T-helper 9 cell (primary cell): Measurements from ENCODE around the gene MOSMO.
"Not testable (repeated sequence)": the region's sequence is repeated elsewhere in the genome, so short reads cannot be mapped to it uniquely, and the experiment has no call there.

Experiments
- DNase-seq: peaks from one replicate; pipeline ENCODE4 v3.0.0-alpha.2; 2020

Gene MOSMO

GRCh38 chr16:22098405-22099255 is 90.7 kb downstream of the MOSMO start:
- no peak for DNase-seq

DNA sequence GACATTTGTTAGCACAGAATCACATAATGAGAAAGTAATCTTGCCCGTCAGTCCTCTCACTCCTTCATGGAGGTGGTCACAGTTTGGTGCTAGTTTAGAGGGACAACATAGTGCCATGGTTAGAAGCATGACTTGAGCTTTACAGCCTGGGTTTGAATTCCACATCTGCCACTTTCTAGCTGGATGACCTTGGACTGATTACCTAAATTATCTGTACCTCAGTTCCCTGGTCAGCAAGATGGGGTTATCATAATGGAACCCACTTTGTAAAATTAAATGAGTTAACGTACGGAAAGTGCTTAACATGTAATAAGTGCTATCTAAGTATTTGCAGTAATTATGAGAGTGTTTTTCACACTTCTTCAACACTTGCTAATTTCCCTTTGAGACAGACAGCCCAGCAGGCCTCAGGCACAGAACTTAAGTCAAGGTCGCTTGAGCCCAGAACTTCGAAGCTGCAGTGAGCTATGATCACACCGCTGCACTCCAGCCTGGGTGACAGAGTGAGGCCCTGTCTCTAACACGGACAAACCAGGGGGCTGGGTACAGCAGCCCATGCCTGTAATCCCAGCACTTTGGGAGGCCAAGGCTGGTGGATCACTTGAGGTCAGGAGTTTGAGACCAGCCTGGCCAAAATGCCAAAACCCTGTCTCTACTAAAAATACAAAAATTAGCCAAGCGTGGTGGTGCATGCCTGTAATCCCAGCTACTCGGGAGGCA is 91.5 kb downstream of the MOSMO start:
- no peak for DNase-seq

DNA sequence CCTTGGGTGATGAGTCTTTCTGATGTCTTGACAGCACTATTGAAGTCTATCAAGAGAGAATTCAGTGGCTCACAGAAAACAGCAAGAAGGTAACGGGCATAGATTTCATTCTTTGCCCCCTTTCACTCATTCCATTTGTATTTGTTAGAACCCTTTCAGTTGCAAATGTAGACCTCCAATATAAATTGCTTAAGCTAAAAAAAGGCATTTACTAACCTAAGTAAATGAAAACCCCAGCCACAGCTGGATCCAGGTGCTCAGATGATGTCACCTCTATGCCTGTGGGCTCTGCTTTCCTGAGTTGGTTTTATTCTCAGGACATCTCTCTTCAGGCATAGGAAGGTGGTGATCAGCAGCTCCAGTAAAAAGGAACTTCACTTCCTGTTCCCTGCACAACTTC is 95.5 kb downstream of the MOSMO start:
- no peak for DNase-seq

DNA sequence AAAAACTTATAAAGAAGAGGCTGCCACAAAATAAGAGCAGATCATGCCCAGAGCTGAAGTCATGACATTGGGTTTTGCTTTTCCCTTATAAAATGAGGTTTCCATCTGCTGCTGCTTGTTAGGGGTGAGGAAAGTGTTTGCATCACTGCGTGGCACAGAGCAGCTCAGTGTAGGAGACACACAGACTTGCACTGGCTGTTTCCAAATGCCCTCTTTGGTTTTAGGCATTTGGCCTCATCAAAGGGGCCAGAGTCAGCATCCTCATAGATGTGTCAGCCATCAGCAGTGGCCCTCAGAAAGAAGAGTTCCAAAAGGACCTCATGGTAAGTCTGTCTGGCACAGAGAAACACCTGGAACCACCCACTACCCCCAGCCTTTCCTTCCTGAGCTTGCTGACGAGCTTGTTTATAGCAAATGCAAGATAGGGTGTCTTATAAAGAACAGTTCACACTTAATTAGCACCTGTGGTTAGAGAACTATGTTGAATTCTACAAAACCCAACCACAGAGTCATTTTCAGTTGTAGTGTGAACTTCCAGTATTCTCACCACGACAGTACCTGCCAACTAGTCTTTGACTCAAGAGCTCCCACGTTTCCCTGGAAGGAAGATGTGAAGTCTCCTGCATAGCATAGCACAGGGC is 101.5 kb downstream of the MOSMO start:
- DNase-seq, result no peak

- not testable (repeated sequence) for DNase-seq
These were observed 103.7 kb downstream of the MOSMO start for GRCh38 chr16:22111629-22112028.

DNA sequence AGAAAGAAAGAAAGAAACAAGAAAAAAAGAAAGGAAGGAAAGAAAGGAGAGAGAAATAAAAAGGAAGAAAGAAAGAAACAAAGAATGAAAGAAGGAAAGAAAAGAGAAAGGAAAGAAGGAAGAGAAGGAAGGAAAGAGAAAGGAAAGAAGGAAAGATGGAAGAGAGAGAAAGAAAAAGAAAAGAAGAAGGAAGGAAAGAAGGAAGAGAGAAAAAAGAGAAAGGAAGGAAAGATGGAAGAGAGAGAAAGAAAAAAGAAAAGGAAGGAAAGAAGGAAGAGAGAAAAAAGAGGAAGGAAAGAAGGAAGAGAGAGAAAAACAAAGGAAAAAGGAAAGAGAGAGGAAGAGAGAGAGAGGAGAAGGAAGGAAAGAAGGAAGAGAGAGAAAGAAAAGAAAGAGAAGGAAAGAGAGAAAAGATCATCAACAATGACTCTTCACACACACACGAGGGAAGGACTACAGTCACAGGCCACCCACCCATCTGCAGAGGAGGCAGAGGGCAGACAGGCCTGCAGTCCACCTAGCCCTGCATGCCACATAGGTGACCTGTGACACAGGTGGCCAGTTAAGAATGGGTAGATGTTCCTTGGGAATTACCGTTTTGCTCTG is 108.3 kb downstream of the MOSMO start:
- no peak for DNase-seq

DNA sequence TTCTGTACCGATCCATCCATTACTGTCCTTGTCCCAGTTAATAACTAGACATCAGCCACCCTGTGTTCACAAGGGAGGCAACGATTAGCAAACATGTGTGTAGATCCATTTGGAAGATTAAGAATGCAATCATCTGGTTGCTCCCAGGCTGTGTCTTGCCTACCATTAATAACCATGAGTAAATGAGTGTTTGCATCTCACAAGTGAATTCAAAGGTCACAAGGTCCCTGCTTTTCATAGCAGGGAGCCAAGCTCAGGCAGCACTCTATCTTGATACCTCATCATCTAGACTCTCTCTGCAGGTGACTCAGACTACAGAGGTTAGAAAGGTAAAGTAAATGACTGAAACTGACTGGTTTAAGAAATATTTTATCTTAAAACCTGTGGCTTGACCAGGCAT is 109.7 kb downstream of the MOSMO start:
- no peak for DNase-seq

- DNase-seq, result no peak
These were observed 112.5 kb downstream of the MOSMO start for GRCh38 chr16:22120440-22120839.

GRCh38 chr16:22122239-22122638 is 114.3 kb downstream of the MOSMO start:
- no peak for DNase-seq

DNA sequence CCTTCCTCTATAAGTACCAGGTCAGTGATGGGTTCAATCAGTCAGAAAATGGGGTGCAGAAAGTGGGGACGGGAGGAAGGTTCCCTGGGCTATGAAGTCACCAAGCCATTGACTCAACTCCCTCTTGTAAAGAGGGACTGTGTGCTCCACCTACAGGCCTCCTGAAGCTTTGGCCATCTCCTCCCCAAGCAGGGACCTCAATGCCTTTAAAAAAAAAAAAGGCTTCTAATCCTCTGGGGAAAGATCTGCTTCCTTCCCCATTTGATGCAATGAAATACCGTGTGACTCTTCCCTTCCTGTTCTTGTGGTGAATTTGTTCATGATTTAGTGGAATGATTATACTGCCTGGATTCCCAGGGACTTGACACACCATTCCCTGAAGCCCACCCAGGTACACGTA is 115.2 kb downstream of the MOSMO start:
- DNase-seq, result no peak

GRCh38 chr16:22123759-22124490 is 116.0 kb downstream of the MOSMO start:
- no peak for DNase-seq

GRCh38 chr16:22124583-22125284 is 116.8 kb downstream of the MOSMO start:
- DNase-seq, result no peak

- DNase-seq, result no peak
These were observed 118.2 kb downstream of the MOSMO start for GRCh38 chr16:22126037-22126558.

GRCh38 chr16:22128537-22128936 is 120.6 kb downstream of the MOSMO start:
- not testable (repeated sequence) for DNase-seq

DNA sequence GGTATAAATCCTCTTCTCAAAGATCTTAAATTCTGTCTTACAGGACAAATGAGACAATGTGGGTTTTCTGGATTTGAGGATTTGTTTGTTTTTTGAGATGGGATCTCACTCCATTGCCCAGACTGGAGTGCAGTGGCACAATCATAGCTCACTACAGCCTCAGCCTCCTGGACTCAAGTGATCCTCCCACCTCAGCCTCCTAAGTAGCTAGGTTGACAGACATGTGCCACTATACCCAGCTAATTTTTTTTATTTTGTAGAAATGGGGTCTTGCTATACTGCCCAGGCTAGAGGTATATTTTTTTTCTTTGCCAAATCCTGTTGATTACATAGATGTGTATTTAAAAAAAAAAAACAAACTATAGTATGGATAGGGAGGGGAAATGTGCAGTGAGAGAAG is 122.6 kb downstream of the MOSMO start:
- DNase-seq, result no peak

DNA sequence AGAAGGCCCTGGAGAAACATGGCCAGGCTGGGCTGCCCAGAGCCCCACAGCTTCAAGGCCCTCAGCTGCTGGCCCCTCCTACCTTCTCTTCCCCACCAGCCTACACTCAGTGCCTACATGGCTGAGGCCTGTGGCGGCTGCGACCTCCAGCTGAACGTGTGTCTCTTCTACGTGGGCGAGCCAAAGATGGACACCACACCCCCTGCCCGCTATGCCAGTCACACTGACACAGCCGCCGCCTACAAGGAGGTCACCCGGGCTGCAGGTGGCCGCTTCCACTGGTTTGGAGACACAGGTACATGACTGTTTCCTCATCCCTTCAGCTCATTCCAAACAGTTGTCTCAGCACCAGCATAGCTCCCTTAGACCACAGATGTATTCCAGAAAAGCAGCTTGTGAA is 124.9 kb downstream of the MOSMO start:
- DNase-seq, result no peak
